ENCODE measurements around the gene MITD1.

The MITD1 gene

GRCh38 chr2:99171377-99172140 is 9.3 kb downstream of the MITD1 start:
- TF ChIP-seq SUZ12 (IDR thresholded peaks at IDR 0.05; ENCODE audit: extremely low read depth, insufficient read depth, insufficient read length) = no peak
- Histone ChIP-seq H3K4me1 (ENCODE audit: insufficient read depth, insufficient read length) (no peaks in the 10 kb centered on the region), H3K9ac (ENCODE audit: insufficient read length, low read depth) (no peak overlapping the region), H3K9me3 (ENCODE audit: insufficient read depth, low read length) (no peaks in the 10 kb centered on the region), H3K27me3 (ENCODE audit: insufficient read depth, insufficient read length) (no peaks in the 10 kb centered on the region), H3K4me3 (ENCODE audit: insufficient read length, low read depth) (no peak overlapping the region), H3K36me3 (ENCODE audit: insufficient read depth, insufficient read length, low read length) (peaks cover 69% of the 10 kb centered on the region)
- no peak for DNase-seq (ENCODE audit: low read depth, low spot score)

DNA sequence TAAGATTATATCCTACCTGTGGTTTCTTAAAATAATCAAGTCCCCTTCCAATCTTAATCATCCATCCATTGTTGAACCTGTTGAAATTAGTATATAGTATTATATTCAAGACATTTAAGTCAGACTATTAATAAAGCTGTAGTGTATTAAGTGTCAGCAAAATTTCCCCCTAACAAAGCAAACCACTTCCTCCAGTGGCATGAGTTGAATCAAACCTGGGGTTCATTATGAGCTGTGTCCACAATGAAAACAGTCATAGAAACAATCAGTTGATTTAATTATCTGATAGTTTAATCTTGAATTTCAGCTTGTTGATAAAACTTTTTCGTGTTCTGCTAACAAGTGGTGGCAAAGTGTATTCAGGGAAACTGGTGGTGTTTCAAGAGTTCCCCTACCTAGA is 11.3 kb downstream of the MITD1 start:
- TF ChIP-seq SUZ12 (IDR thresholded peaks at IDR 0.05; ENCODE audit: extremely low read depth, insufficient read depth, insufficient read length) = no peak
- no peak for TF ChIP-seq ZNF274 (IDR thresholded peaks at IDR 0.05; ENCODE audit: low read depth, low read length)
- no peak for TF ChIP-seq YY1 (IDR thresholded peaks at IDR 0.05; ENCODE audit: insufficient read depth, insufficient read length)
- Histone ChIP-seq H3K9ac (ENCODE audit: insufficient read length, low read depth) (no peak overlapping the region), H3K4me3 (ENCODE audit: insufficient read length, low read depth) (no peak overlapping the region), H3K4me1 (ENCODE audit: insufficient read depth, insufficient read length) (no peaks in the 10 kb centered on the region), H3K36me3 (ENCODE audit: insufficient read depth, insufficient read length, low read length) (peaks cover 85% of the 10 kb centered on the region), H3K27me3 (ENCODE audit: insufficient read depth, insufficient read length) (no peaks in the 10 kb centered on the region), H3K9me3 (ENCODE audit: insufficient read depth, low read length) (no peaks in the 10 kb centered on the region)
- DNase-seq (ENCODE audit: low read depth, low spot score) = no peak

- Histone ChIP-seq H3K4me3 (ENCODE audit: insufficient read length, low read depth) (no peak overlapping the region), H3K4me1 (ENCODE audit: insufficient read depth, insufficient read length) (no peaks in the 10 kb centered on the region), H3K36me3 (ENCODE audit: insufficient read depth, insufficient read length, low read length) (peaks cover 66% of the 10 kb centered on the region), H3K9ac (ENCODE audit: insufficient read length, low read depth) (no peak overlapping the region), H3K27me3 (ENCODE audit: insufficient read depth, insufficient read length) (no peaks in the 10 kb centered on the region), H3K9me3 (ENCODE audit: insufficient read depth, low read length) (no peaks in the 10 kb centered on the region)
- no peak for DNase-seq (ENCODE audit: low read depth, low spot score)
- no peak for TF ChIP-seq ZNF274 (IDR thresholded peaks at IDR 0.05; ENCODE audit: low read depth, low read length)
- no peak for TF ChIP-seq YY1 (IDR thresholded peaks at IDR 0.05; ENCODE audit: insufficient read depth, insufficient read length)
- TF ChIP-seq SUZ12 (IDR thresholded peaks at IDR 0.05; ENCODE audit: extremely low read depth, insufficient read depth, insufficient read length) = no peak
Observed at GRCh38 chr2:99166218-99166617, 14.6 kb downstream of the MITD1 start.

- no peak for DNase-seq (ENCODE audit: low read depth, low spot score)
- Histone ChIP-seq H3K4me3 (ENCODE audit: insufficient read length, low read depth) (no peak overlapping the region), H3K4me1 (ENCODE audit: insufficient read depth, insufficient read length) (no peaks in the 10 kb centered on the region), H3K9me3 (ENCODE audit: insufficient read depth, low read length) (no peaks in the 10 kb centered on the region), H3K9ac (ENCODE audit: insufficient read length, low read depth) (no peak overlapping the region), H3K36me3 (ENCODE audit: insufficient read depth, insufficient read length, low read length) (peaks cover 38% of the 10 kb centered on the region), H3K27me3 (ENCODE audit: insufficient read depth, insufficient read length) (no peaks in the 10 kb centered on the region)
- TF ChIP-seq YY1 (IDR thresholded peaks at IDR 0.05; ENCODE audit: insufficient read depth, insufficient read length) = no peak
- no peak for TF ChIP-seq ZNF274 (IDR thresholded peaks at IDR 0.05; ENCODE audit: low read depth, low read length)
- no peak for TF ChIP-seq SUZ12 (IDR thresholded peaks at IDR 0.05; ENCODE audit: extremely low read depth, insufficient read depth, insufficient read length)
Observed at GRCh38 chr2:99159594-99159993, 21.3 kb downstream of the MITD1 start.

DNA sequence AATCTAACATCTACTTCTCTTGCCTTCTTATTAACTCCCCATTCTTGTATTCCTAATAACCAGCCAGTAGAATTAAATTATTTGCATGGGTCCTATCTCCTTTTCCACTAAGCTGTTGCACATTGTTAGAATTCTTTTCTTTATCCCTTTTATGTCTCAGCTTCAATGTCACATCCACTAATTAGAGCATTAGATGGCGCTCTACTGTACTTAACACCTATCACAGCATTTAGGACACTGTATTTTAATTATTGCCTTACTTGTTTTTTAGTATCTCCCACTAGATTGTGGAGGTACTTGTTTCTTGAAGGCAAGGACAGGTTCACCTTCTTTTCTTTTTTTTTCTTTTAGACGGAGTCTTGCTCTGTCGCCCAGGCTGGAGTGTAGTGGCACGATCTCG is 22.3 kb downstream of the MITD1 start:
- H3K9ac ChIP-seq (ENCODE audit: insufficient read length, low read depth) = no peak overlapping the region
- no peaks in the 10 kb centered on the region for H3K4me1 ChIP-seq (ENCODE audit: insufficient read depth, insufficient read length)
- no peak for DNase-seq (ENCODE audit: low read depth, low spot score)
- H3K4me3 ChIP-seq (ENCODE audit: insufficient read length, low read depth) = no peak overlapping the region
- TF ChIP-seq YY1 (IDR thresholded peaks at IDR 0.05; ENCODE audit: insufficient read depth, insufficient read length) = no peak
- no peak for TF ChIP-seq ZNF274 (IDR thresholded peaks at IDR 0.05; ENCODE audit: low read depth, low read length)
- no peak for TF ChIP-seq SUZ12 (IDR thresholded peaks at IDR 0.05; ENCODE audit: extremely low read depth, insufficient read depth, insufficient read length)
- no peaks in the 10 kb centered on the region for H3K9me3 ChIP-seq (ENCODE audit: insufficient read depth, low read length)
- H3K36me3 ChIP-seq (ENCODE audit: insufficient read depth, insufficient read length, low read length) = peaks cover 38% of the 10 kb centered on the region
- H3K27me3 ChIP-seq (ENCODE audit: insufficient read depth, insufficient read length) = no peaks in the 10 kb centered on the region

GRCh38 chr2:99156891-99157290 is 24.0 kb downstream of the MITD1 start:
- H3K4me1 ChIP-seq (ENCODE audit: insufficient read depth, insufficient read length) = no peaks in the 10 kb centered on the region
- H3K4me3 ChIP-seq (ENCODE audit: insufficient read length, low read depth) = no peak overlapping the region
- peaks cover 31% of the 10 kb centered on the region for H3K36me3 ChIP-seq (ENCODE audit: insufficient read depth, insufficient read length, low read length)
- no peaks in the 10 kb centered on the region for H3K9me3 ChIP-seq (ENCODE audit: insufficient read depth, low read length)
- no peak for DNase-seq (ENCODE audit: low read depth, low spot score)
- no peak overlapping the region for H3K9ac ChIP-seq (ENCODE audit: insufficient read length, low read depth)
- no peaks in the 10 kb centered on the region for H3K27me3 ChIP-seq (ENCODE audit: insufficient read depth, insufficient read length)
- TF ChIP-seq ZNF274 (IDR thresholded peaks at IDR 0.05; ENCODE audit: low read depth, low read length) = no peak
- no peak for TF ChIP-seq SUZ12 (IDR thresholded peaks at IDR 0.05; ENCODE audit: extremely low read depth, insufficient read depth, insufficient read length)
- no peak for TF ChIP-seq YY1 (IDR thresholded peaks at IDR 0.05; ENCODE audit: insufficient read depth, insufficient read length)

- DNase-seq (ENCODE audit: low read depth, low spot score) = peak; percentile 77
- Histone ChIP-seq H3K36me3 (ENCODE audit: insufficient read depth, insufficient read length, low read length) (peaks cover 25% of the 10 kb centered on the region), H3K9me3 (ENCODE audit: insufficient read depth, low read length) (no peaks in the 10 kb centered on the region), H3K27me3 (ENCODE audit: insufficient read depth, insufficient read length) (no peaks in the 10 kb centered on the region), H3K9ac (ENCODE audit: insufficient read length, low read depth) (peak within 1 kb of the TSS; percentile 95), H3K4me1 (ENCODE audit: insufficient read depth, insufficient read length) (no peaks in the 10 kb centered on the region), H3K4me3 (ENCODE audit: insufficient read length, low read depth) (peak within 1 kb of the TSS; percentile 86)
- TF ChIP-seq SUZ12 (IDR thresholded peaks at IDR 0.05; ENCODE audit: extremely low read depth, insufficient read depth, insufficient read length) (no peak), YY1 (IDR thresholded peaks at IDR 0.05; ENCODE audit: insufficient read depth, insufficient read length) (no peak), ZNF274 (IDR thresholded peaks at IDR 0.05; ENCODE audit: low read depth, low read length) (no peak)
Observed at GRCh38 chr2:99154643-99155536, 26.0 kb downstream of the MITD1 start, which contains the start of the genes LIPT1 and TSGA10. Gene LIPT1 (plus strand): TSS chr2:99154967. CDS start chr2:99161958, 6,991 bp downstream. Gene TSGA10 (minus strand): TSS chr2:99154942. CDS start chr2:99109439, 45,503 bp downstream.

Measured in NT2/D1 (cell line).